Superior temporal gyrus (tissue), 1 donor: ENCODE data around the gene RAB26.
"Not testable (repeated sequence)": the region's sequence is repeated elsewhere in the genome, so short reads cannot be mapped to it uniquely, and the experiment has no call there.

ENCODE experiments used
- DNase-seq: peaks from one replicate; pipeline ENCODE4 v3.0.0-alpha.2; 2016; ENCODE audit errors: extremely low spot score

Gene RAB26

GRCh38 chr16:2196162-2196980, 47.9 kb downstream of the RAB26 start, which contains the start of gene CASKIN1:
Gene CASKIN1 (minus strand): TSS chr16:2196605. CDS start chr16:2196432, 173 bp downstream.
- no peak for DNase-seq

DNA sequence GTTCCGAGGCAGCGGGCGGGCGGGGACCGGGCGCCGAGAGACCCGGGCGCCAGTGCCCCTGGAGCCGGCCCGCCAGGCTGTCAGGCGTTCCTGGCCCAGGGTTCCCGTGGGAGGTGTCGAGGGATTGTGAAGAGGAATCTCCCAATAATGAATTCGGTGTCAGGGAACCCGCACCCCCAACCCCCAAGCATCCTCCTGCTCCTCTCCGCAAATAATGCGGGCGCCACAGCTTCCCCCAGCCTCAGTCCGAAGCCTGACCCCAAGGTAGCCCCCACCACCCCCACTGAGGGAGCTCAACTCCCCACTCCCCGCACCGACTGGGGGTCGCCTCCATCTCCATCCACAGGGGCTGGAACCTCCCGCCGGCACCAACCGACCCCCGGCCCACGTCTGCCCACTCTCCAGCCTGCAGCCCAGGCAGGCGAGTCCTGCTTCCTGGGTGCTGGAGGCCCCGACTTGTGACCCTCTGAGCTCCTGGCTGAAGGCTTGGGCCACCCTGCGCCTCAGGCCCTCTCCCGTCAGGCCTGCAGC, 48.6 kb downstream of the RAB26 start:
- DNase-seq = no peak

DNA sequence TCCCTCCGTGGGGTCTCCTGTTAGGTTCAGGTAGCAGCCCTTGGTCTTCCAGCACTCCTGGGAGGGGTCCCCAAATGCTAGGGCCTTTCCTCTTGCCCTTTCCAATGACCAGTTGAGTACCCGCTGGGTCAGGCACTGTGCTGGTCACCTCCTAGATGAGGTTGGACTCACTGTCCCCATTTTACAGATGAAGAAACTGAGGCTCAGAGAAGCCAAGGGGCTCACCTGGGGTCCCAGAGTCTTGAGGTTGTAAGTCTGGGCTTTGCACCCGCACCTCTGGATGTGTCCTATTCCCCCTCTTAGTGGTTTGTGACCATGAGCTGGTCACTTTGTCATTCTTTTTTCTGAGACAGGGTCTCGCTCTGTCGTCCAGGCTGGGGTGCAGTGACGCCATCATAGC, 49.3 kb downstream of the RAB26 start:
- no peak for DNase-seq

DNA sequence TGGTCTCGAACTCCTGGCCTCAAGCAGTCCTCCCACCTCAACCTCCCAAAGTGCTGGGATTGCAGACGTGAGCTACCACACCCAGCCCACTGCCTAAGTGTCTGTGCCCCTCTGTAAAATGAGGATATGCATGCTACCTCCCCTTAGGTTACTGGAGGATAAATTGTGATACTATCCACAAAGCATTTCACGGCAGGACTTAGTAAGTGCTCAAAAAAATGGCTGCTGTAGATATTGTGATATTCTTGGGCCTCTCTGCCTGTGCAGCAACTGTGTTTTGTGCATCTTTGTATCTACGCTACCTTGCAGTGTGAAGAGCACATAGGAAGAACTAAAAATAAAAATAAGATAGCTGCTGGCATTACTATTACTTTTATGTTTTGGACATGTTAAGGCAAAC, 49.9 kb downstream of the RAB26 start:
- no peak for DNase-seq

DNA sequence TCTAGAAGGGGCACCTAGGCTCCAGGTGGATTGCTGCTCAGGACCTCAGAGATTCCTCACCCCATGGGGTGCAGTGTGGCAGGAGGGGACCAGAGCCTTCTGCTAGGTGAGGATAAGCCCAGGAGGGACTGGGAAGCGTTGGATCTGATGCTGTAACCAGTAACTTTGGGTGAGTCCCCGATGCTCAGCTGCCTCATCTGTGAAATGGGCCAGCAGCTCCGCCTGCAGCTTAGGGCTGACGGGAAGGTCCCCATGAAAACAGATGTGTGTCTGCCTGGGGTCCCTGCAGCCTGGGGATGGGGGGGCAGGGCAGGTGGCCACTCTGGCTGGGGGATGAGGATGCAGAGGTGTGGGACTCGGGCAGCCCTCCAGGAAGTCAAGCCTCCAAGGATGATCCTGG, 50.7 kb downstream of the RAB26 start:
- DNase-seq = no peak

GRCh38 chr16:2199621-2200139, 51.3 kb downstream of the RAB26 start:
- DNase-seq = no peak

DNA sequence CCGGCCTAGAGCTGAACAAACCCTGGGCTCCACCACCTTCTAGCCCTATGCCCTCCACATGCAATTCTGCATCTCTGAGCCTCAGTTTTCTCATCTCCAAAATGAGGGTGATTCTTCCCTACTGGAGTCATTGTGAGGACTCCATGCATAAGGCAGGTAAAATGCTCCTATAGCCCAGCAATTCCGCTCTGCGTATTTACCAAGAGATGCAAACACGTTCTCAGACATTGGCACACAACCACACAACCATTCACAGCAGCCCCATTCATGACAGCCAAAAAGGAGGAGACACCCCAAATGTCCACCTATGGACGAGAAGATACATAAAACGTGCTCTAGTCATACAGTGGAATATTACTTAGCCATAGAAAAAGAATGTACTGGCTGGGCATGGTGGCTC, 51.9 kb downstream of the RAB26 start:
- DNase-seq = no peak

- not testable (repeated sequence) for DNase-seq
Observed at GRCh38 chr16:2203119-2203688, 54.8 kb downstream of the RAB26 start.
